Neural crest cell (in vitro differentiated cells): ENCODE data around the gene FEN1. TPM values are rescaled to one million over a fixed set of nuclear protein-coding genes. Genes with fewer than 3 reads are reported as not detected.

Experiments
- DNase-seq: peaks from one replicate; pipeline ENCODE4 v3.0.0; 2021; ENCODE audit warnings: low read depth, mixed read lengths, low spot score
- H3K27ac Mint-ChIP-seq: one replicate; pipeline ENCODE4 v1.8.0; 2021; ENCODE audit warnings: mild to moderate bottlenecking, mixed read lengths; ENCODE audit not compliant: unreplicated experiment
- H3K27me3 Mint-ChIP-seq: 2 replicates; pipeline ENCODE4 v1.8.0; 2021; ENCODE audit warnings: low read depth, mild to moderate bottlenecking, mixed read lengths
- H3K36me3 Mint-ChIP-seq: 2 replicates; pipeline ENCODE4 v1.8.0; 2021; ENCODE audit warnings: low read depth, mild to moderate bottlenecking, mixed read lengths
- H3K4me1 Mint-ChIP-seq: 2 replicates; pipeline ENCODE4 v1.8.0; 2021; ENCODE audit warnings: mixed read lengths
- H3K4me3 Mint-ChIP-seq: one replicate; pipeline ENCODE4 v1.8.0; 2021; ENCODE audit warnings: mild to moderate bottlenecking, mixed read lengths
- H3K9me3 Mint-ChIP-seq: 2 replicates; pipeline ENCODE4 v1.8.0; 2021; ENCODE audit warnings: mixed read lengths
- CTCF ChIP-seq: fragments of 200-600 bp; sonication (generic); conservative IDR thresholded peaks from 2 replicates; pipeline ENCODE4 v1.5.0; 2021; ENCODE audit warnings: antibody characterized with exemption, mild to moderate bottlenecking
- total RNA-seq: library from RNA; stranded (reverse); gene quantifications from 2 replicates; pipeline ENCODE4 v1.2.1, GENCODE V29; 2021

The FEN1 gene
- total RNA-seq, 1 donor from 2014 or later, result 99.6 TPM

GRCh38 chr11:61754534-61755482 lies 37.9 kb upstream of the FEN1 start:
- Mint-ChIP-seq H3K4me3 (no peak overlapping the region), H3K4me1 (peaks cover 14% of the 10 kb centered on the region), H3K27ac (no peak overlapping the region), H3K9me3 (no peaks in the 10 kb centered on the region), H3K27me3 (peaks cover 62% of the 10 kb centered on the region), H3K36me3 (no peaks in the 10 kb centered on the region)
- TF ChIP-seq CTCF, result no peak
- no peak for DNase-seq

GRCh38 chr11:61756147-61756451 lies 36.6 kb upstream of the FEN1 start:
- Mint-ChIP-seq H3K9me3 (no peaks in the 10 kb centered on the region), H3K36me3 (no peaks in the 10 kb centered on the region), H3K4me1 (peaks cover 11% of the 10 kb centered on the region), H3K27me3 (peaks cover 53% of the 10 kb centered on the region), H3K27ac (no peak overlapping the region), H3K4me3 (no peak overlapping the region)
- TF ChIP-seq CTCF, result no peak
- DNase-seq, result no peak

GRCh38 chr11:61756452-61757212 lies 36.1 kb upstream of the FEN1 start:
- no peaks in the 10 kb centered on the region for H3K36me3 Mint-ChIP-seq
- peaks cover 10% of the 10 kb centered on the region for H3K4me1 Mint-ChIP-seq
- no peak for DNase-seq
- peaks cover 50% of the 10 kb centered on the region for H3K27me3 Mint-ChIP-seq
- H3K9me3 Mint-ChIP-seq, result no peaks in the 10 kb centered on the region
- TF ChIP-seq CTCF, result no peak
- no peak overlapping the region for H3K4me3 Mint-ChIP-seq
- H3K27ac Mint-ChIP-seq, result peak overlapping the region; percentile 57

- DNase-seq, result no peak
- TF ChIP-seq CTCF, result no peak
- Mint-ChIP-seq H3K4me3 (no peak overlapping the region), H3K36me3 (no peaks in the 10 kb centered on the region), H3K4me1 (peaks cover 15% of the 10 kb centered on the region), H3K9me3 (no peaks in the 10 kb centered on the region), H3K27ac (peak overlapping the region; percentile 57), H3K27me3 (peaks cover 51% of the 10 kb centered on the region)
Observed at GRCh38 chr11:61757213-61757862, 35.4 kb upstream of the FEN1 start.

GRCh38 chr11:61760946-61761345 lies 31.8 kb upstream of the FEN1 start:
- H3K4me1 Mint-ChIP-seq, result peaks cover 14% of the 10 kb centered on the region

More at GRCh38 chr11:61760946-61761345, 31.8 kb upstream of the FEN1 start:
- H3K36me3 Mint-ChIP-seq, result no peaks in the 10 kb centered on the region
- DNase-seq, result no peak
- H3K4me3 Mint-ChIP-seq, result no peak overlapping the region
- peaks cover 32% of the 10 kb centered on the region for H3K27me3 Mint-ChIP-seq
- H3K9me3 Mint-ChIP-seq, result no peaks in the 10 kb centered on the region
- TF ChIP-seq CTCF, result no peak
- no peak overlapping the region for H3K27ac Mint-ChIP-seq
